Thyroid gland (tissue), 4 donors: ENCODE results near the gene GALNT5. TPM values are rescaled to one million over a fixed set of nuclear protein-coding genes. Genes with fewer than 3 reads are reported as not detected.

Experiments
- DNase-seq, 2 donors: peaks; one replicate each; pipeline ENCODE4 v3.0.0-alpha.2; 2019
- H3K27ac ChIP-seq, 3 donors: fragments of 200-600 bp; sonication (generic); 1 replicate in 2 of 3; 2 replicates in 1 of 3; pipeline ENCODE4 v1.5.1; 2016 to 2019; ENCODE audit warnings: mild to moderate bottlenecking in 1 of 3, moderate library complexity in 1 of 3
- H3K27me3 ChIP-seq: fragments of 200-600 bp; sonication (generic); one replicate; pipeline ENCODE4 v1.5.1; 2019
- H3K36me3 ChIP-seq, 2 donors: fragments of 200-600 bp; sonication (generic); one replicate each; pipeline ENCODE4 v1.5.1; 2016 to 2019
- H3K4me1 ChIP-seq, 2 donors: fragments of 200-600 bp; sonication (generic); one replicate each; pipeline ENCODE4 v1.5.1; 2017 to 2019
- H3K4me3 ChIP-seq, 3 donors: fragments of 200-600 bp; sonication (generic); replicated peaks in 1 of 3; 1 replicate in 2 of 3; 2 replicates in 1 of 3; pipeline ENCODE4 v1.5.1; 2016; ENCODE audit warnings: mild to moderate bottlenecking in 1 of 3
- H3K9me3 ChIP-seq: fragments of 200-600 bp; sonication (generic); one replicate; pipeline ENCODE4 v1.5.1; 2017
- POLR2A ChIP-seq, 2 donors: fragments of 450-650 bp; IDR thresholded peaks; one replicate each; pipeline ENCODE4 v1.6.1; 2017; ENCODE audit warnings: antibody characterized with exemption in 2 of 2, mild to moderate bottlenecking in 2 of 2, moderate library complexity in 1 of 2
- WGBS, 2 donors: methylation state at CpG; one replicate each; pipeline ENCODE4 v1.1.5; 2017; 5-methylcytosine and 5-hydroxymethylcytosine counted together
- intact Hi-C: fragments of 100-400 bp; cut with DNase I; formaldehyde crosslinking; loops from one replicate; pipeline ENCODE4 v1.15.1; 2023
- total RNA-seq, 4 donors: library from RNA; depleted of rRNA; stranded (reverse); fragments of >200 nt; gene quantifications; one replicate each; pipeline ENCODE4 v1.2.3, GENCODE V29; 2016
- TF ChIP-seq, protein P1 (sequence below), 6 experiments: fragments of 200-600 bp in 3 of 6; fragments of 450-650 bp in 3 of 6; sonication (generic) in 3 of 6; IDR thresholded peaks; one replicate each; pipeline ENCODE4 v1.5.1; 2016 to 2019; ENCODE audit warnings: antibody characterized with exemption in 6 of 6, mild to moderate bottlenecking in 2 of 6, inconsistent platforms in 1 of 6, moderate library complexity in 1 of 6

GALNT5 gene
- total RNA-seq, 4 donors from 2014 or later = 0.13 to 0.49 TPM; not detected in 2

DNA sequence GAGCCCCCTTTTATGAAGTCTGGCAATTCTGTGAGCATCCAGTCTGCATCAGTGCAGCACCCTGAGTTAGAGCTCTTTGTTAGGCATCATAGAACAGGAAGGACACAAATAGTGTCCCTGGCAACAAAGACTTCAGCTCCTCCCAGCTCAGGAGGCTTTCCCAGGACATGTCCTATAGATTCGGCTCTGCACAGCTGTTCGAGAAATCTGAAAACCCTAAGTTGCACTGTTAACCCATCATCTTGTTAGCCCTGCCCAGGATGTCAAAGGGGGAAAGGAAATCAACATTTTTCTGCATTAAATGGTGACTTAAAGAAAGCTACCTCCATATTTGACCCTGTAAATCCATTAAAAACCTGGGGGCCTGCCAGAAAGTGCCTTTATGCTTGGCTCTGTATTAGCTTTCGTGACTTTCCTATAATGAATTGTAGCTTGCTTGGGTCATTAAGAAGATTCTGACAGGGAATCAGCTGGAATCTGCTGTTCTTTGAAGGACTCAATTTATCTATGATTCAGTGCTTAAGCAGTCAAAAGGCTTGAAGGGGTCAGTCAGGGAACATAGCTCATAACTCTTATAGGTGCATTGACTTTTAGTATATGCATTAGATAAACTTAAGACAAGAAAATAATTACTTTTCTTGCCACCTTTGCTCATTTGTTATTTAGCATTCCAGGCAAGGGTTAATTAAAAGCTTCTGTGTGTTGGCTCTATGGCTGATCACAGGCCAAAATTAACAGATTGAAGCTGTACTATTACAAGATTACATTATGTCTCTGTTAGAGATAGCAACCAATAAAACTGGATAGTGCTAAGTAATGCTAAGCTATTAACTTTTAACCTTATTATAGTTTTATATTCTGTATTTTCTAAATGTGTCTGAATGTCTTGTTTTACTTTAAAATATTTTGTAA lies 47.6 kb downstream of the GALNT5 start:
- peaks cover 0 to 3% of the 10 kb centered on the region in 2 donors for H3K4me1 ChIP-seq

DNA sequence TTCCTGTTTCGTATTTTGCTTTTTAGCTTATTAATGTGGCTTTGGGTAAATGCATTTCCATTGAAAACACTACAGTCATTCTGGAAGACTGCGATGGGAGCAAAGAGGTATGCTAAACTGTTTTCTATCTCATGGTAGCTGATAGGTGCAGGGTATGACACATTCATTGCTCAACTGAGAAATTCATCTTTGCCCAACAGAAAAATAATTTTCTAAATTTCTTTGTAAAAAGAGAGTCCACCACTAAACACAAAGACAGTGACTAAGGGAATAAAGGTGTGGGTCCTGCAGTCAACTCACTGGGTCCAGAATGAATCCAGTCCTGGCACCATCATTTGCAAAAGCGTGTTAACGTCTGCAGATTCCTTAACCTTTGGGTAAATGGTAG lies 48.2 kb downstream of the GALNT5 start:
- TF ChIP-seq, protein P1, sequence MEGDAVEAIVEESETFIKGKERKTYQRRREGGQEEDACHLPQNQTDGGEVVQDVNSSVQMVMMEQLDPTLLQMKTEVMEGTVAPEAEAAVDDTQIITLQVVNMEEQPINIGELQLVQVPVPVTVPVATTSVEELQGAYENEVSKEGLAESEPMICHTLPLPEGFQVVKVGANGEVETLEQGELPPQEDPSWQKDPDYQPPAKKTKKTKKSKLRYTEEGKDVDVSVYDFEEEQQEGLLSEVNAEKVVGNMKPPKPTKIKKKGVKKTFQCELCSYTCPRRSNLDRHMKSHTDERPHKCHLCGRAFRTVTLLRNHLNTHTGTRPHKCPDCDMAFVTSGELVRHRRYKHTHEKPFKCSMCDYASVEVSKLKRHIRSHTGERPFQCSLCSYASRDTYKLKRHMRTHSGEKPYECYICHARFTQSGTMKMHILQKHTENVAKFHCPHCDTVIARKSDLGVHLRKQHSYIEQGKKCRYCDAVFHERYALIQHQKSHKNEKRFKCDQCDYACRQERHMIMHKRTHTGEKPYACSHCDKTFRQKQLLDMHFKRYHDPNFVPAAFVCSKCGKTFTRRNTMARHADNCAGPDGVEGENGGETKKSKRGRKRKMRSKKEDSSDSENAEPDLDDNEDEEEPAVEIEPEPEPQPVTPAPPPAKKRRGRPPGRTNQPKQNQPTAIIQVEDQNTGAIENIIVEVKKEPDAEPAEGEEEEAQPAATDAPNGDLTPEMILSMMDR (IDR thresholded peaks at IDR 0.05) = no peak
- no peak for TF ChIP-seq POLR2A (IDR thresholded peaks at IDR 0.05)
- H3K27me3 ChIP-seq = no peaks in the 10 kb centered on the region
- no peak for DNase-seq
- intact Hi-C loops = no loop called here
- H3K4me3 ChIP-seq = no peak overlapping the region
- peaks cover 0 to 3% of the 10 kb centered on the region in 2 donors for H3K4me1 ChIP-seq
- 91% methylated on average over 4 of the region's 4 CpGs for WGBS, 2 donors
- no peaks in the 10 kb centered on the region for H3K9me3 ChIP-seq
- no peak overlapping the region for H3K27ac ChIP-seq
- H3K36me3 ChIP-seq = no peaks in the 10 kb centered on the region

More for the DNA sequence above, 47.6 kb downstream of the GALNT5 start:
- H3K27me3 ChIP-seq = no peaks in the 10 kb centered on the region
- WGBS, 2 donors = 33 to 34% methylated on average over 3 of the region's 3 CpGs
- no peak overlapping the region for H3K4me3 ChIP-seq
- H3K27ac ChIP-seq = no peak overlapping the region
- intact Hi-C loops = no loop called here
- TF ChIP-seq, protein P1 (IDR thresholded peaks at IDR 0.05) = no peak
- no peak for TF ChIP-seq POLR2A (IDR thresholded peaks at IDR 0.05)
- no peaks in the 10 kb centered on the region for H3K9me3 ChIP-seq
- H3K36me3 ChIP-seq = no peaks in the 10 kb centered on the region
- no peak for DNase-seq

DNA sequence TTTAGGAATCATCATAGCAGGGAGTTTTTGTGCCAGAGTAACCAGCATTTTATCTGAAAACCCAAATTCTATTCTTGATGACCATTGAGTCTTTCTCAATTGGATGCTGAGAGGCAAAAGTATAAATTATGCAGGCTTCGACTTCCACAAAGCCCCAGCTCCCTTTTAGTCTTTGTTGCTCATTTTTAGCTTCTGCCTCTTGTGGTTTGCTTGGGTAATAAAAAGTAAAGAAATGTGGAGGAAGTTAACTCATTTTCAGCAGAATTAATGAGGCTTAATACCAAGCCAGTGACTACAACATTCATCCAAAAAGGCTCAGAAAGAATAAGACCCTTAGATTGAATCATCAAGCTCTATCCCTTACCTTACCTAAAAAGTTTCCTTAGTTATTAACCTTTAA lies 49.5 kb downstream of the GALNT5 start:
- Histone ChIP-seq H3K36me3 (no peaks in the 10 kb centered on the region), H3K9me3 (no peaks in the 10 kb centered on the region), H3K4me3 (no peak overlapping the region), H3K4me1 (peaks cover 0 to 3% of the 10 kb centered on the region in 2 donors), H3K27me3 (no peaks in the 10 kb centered on the region), H3K27ac (no peak overlapping the region)
- intact Hi-C loops = no loop called here
- WGBS, 2 donors = 64 to 66% methylated on average over 1 of the region's 1 CpG
- no peak for DNase-seq
- TF ChIP-seq, protein P1 (IDR thresholded peaks at IDR 0.05) = no peak
- no peak for TF ChIP-seq POLR2A (IDR thresholded peaks at IDR 0.05)

DNA sequence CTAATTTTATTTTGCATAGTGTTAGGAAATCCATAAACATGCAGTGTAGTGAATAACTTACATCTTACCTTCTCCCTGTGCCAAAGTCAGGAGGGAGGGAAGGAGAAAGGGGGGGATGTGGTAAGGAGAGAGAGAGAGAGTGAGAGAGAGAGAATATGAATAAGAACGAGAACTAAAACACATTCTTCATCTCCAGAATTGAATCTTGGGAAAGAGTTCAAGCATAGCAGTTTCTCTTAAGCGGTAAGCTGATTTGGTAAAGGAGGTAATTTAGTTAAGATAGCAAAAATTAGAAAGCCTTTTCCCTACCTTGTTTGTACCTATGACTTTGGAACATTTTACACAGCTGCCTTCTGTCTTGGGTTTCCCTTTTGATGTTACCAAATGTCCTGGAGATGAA lies 52.4 kb downstream of the GALNT5 start:
- Histone ChIP-seq H3K27ac (no peak overlapping the region), H3K4me1 (peaks cover 0 to 2% of the 10 kb centered on the region in 2 donors), H3K4me3 (no peak overlapping the region), H3K9me3 (no peaks in the 10 kb centered on the region), H3K27me3 (no peaks in the 10 kb centered on the region), H3K36me3 (no peaks in the 10 kb centered on the region)
- no peak for DNase-seq
- TF ChIP-seq, protein P1 (IDR thresholded peaks at IDR 0.05) = no peak
- no peak for TF ChIP-seq POLR2A (IDR thresholded peaks at IDR 0.05)
- intact Hi-C loops = no loop called here
- WGBS, 2 donors = 73 to 79% methylated on average over 2 of the region's 2 CpGs

DNA sequence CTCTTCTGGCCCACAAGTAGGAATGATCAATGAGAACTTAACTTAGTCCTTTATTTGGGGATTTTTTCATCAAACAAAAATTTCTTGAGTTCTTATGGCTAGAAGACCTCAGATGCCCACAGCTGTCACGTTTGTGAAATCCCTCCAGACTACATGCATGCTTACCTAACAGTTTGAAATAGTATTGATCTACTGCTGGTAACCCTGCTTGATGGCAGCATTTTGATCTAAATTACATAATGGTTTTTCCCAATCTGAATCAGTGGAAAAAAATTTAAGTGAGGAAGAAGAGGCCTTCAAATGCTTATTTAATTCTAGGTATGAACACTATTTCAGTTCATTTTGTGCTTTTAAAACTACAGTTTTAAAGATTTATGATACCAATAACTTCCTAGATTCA lies 54.2 kb downstream of the GALNT5 start:
- DNase-seq = no peak
- no peaks in the 10 kb centered on the region for H3K27me3 ChIP-seq
- H3K27ac ChIP-seq = no peak overlapping the region
- H3K4me3 ChIP-seq = no peak overlapping the region
- H3K9me3 ChIP-seq = no peaks in the 10 kb centered on the region
- no peaks in the 10 kb centered on the region for H3K36me3 ChIP-seq
- H3K4me1 ChIP-seq = no peaks in the 10 kb centered on the region
- WGBS, 2 donors = 75 to 89% methylated on average over 1 of the region's 1 CpG
- TF ChIP-seq POLR2A (IDR thresholded peaks at IDR 0.05) = no peak
- TF ChIP-seq, protein P1 (IDR thresholded peaks at IDR 0.05) = no peak
- intact Hi-C loops = no loop called here
